NB4 (cell line): ENCODE data around the gene IPO13.

ENCODE experiments used
- DNase-seq: peaks from one replicate; pipeline ENCODE4 v3.0.0; 2010; ENCODE audit warnings: low read depth
- H3K4me3 ChIP-seq: one replicate; pipeline ENCODE4 v1.5.1; 2011; ENCODE audit warnings: mild to moderate bottlenecking, low read depth, low read length, moderate library complexity
- MAX ChIP-seq: IDR thresholded peaks from 2 replicates; pipeline ENCODE4 v1.6.1; 2011; ENCODE audit warnings: low read depth, low read length
- MYC ChIP-seq: IDR thresholded peaks from 2 replicates; pipeline ENCODE4 v1.6.1; 2011; ENCODE audit warnings: low read depth, low read length
- POLR2A ChIP-seq: IDR thresholded peaks from 2 replicates; pipeline ENCODE4 v1.6.1; 2011; ENCODE audit warnings: mild to moderate bottlenecking; ENCODE audit not compliant: insufficient read length; ENCODE audit errors: extremely low read depth
- TF ChIP-seq, protein P1 (sequence below): IDR thresholded peaks from one replicate; pipeline ENCODE4 v1.5.1; 2012; ENCODE audit warnings: low read depth, low read length

Gene IPO13

DNA sequence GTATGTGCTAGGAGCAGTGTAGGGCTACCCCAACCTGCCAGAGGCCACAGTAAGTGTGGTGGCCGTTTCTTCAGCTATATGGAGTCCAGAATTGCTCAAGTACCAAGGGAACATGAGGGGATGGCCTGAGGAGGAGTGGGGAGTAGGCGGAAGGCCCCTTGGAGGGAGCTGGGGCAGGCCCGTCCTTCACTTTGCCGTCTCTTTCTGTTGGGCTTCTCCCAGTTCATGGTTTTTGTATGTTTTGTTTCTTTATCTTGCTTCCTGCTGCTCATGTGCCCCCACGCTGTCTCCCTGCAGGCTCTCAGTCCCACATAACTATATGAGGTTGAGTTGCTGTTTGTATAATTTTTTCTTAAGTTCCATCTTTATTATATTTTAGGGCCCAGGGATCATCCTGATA lies 17.1 kb downstream of the IPO13 start:
- TF ChIP-seq MAX (no peak), POLR2A (no peak), MYC (no peak)
- TF ChIP-seq, protein P1, sequence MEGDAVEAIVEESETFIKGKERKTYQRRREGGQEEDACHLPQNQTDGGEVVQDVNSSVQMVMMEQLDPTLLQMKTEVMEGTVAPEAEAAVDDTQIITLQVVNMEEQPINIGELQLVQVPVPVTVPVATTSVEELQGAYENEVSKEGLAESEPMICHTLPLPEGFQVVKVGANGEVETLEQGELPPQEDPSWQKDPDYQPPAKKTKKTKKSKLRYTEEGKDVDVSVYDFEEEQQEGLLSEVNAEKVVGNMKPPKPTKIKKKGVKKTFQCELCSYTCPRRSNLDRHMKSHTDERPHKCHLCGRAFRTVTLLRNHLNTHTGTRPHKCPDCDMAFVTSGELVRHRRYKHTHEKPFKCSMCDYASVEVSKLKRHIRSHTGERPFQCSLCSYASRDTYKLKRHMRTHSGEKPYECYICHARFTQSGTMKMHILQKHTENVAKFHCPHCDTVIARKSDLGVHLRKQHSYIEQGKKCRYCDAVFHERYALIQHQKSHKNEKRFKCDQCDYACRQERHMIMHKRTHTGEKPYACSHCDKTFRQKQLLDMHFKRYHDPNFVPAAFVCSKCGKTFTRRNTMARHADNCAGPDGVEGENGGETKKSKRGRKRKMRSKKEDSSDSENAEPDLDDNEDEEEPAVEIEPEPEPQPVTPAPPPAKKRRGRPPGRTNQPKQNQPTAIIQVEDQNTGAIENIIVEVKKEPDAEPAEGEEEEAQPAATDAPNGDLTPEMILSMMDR, result no peak
- H3K4me3 ChIP-seq, result no peak overlapping the region
- peak; percentile 52 for DNase-seq

DNA sequence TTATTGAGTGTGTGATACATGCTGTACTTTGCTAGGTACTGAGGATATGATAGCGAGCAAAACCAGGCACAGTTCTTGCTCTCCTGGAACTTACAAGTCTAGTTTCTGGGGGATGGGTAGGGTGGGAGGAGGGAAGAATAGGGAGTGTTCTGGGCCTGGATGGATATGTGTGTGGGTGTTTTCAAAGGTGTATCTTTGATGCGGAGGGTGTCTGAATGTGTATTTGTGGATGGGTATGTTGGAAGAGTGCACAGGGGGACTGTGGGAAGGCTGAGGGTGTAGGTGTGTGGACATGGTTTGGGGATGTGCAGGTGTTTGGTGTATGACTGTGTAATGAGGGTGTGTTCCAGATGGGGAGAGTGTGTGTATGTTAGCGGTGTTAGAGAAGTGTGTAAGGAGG lies 18.6 kb downstream of the IPO13 start:
- no peak overlapping the region for H3K4me3 ChIP-seq
- no peak for TF ChIP-seq MAX
- no peak for DNase-seq

DNA sequence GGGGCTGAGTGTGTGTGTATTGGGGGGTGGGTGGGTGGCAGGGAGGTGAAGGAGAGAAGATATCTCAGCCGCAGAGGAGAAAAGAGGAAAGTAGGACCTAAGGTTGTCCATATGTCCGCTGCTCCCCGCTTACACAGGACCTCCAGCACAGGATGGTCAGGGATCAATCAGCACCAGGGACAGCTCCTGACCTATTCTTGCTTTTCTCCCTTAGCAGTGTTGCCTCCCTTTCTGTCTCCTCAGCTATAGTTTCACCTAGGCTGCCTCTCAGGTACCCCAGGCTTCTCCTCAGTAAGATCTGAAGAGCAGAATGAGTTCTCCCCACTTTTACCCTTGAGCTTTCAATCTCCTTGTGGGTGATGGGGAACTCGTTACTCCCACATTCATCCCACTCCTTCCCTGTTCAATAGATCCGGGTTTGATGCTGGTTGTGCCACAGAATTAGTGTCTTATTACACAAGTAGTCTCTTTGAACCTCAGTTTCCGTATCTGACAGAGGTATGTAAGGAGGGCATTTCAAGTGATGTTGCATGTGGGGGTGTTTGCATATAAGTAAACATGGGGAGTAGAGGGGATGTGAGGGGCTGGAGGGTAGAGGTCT lies 21.7 kb downstream of the IPO13 start:
- TF ChIP-seq POLR2A, result no peak
- DNase-seq, result peak; percentile 60
- no peak overlapping the region for H3K4me3 ChIP-seq

DNA sequence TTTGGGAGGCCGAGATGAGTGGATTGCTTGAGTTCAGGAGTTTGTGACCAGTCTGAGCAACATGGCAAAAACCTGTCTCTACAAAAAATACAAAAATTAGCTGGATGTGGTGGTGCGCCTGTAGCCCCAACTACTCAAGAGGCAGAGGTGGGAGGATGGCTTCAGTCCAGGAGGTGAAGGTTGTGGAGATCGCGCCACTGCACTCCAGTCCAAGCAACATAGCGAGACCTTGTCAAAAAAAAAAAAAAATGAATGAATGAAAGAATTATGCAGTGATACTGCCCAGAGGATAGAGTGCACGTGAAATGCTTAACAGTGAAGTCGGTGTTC lies 22.6 kb downstream of the IPO13 start:
- TF ChIP-seq, protein P1, result no peak
- TF ChIP-seq MAX (no peak), MYC (no peak), POLR2A (no peak)
- DNase-seq, result no peak
- H3K4me3 ChIP-seq, result no peak overlapping the region

- TF ChIP-seq MAX, result peak; percentile 97
- TF ChIP-seq POLR2A, result peak; percentile 31
- TF ChIP-seq, protein P1, result no peak
- TF ChIP-seq MYC, result peak; percentile 97
- peak within 1 kb of the TSS; percentile 89 for H3K4me3 ChIP-seq
- DNase-seq, result peak; percentile 97
Observed at GRCh38 chr1:43969746-43970466, 23.2 kb downstream of the IPO13 start, which contains the start of gene DPH2. TSS of gene DPH2 (plus strand) at chr1:43970010. CDS start at chr1:43970176, 166 bp downstream.

- peak overlapping the region; percentile 89 for H3K4me3 ChIP-seq
- no peak for DNase-seq
- TF ChIP-seq POLR2A (no peak), MAX (no peak), MYC (no peak)
- TF ChIP-seq, protein P1, result no peak
Observed at GRCh38 chr1:43970502-43970901, 23.8 kb downstream of the IPO13 start.

- DNase-seq, result no peak
- TF ChIP-seq POLR2A, result no peak
- TF ChIP-seq MAX, result no peak
- TF ChIP-seq, protein P1, result no peak
- TF ChIP-seq MYC, result no peak
- H3K4me3 ChIP-seq, result peak overlapping the region; percentile 89
Observed at GRCh38 chr1:43970911-43971310, 24.2 kb downstream of the IPO13 start.
